Activated naive CD4-positive, alpha-beta T cell treated with anti-CD3 and anti-CD28 coated beads, Interleukin-2, amount 10 ng/mL, durations not matched to agents 7 days and 5 days (primary cell): ENCODE results near the gene CAPN13.

ENCODE experiments used
- CTCF ChIA-PET: fragments of 350-600 bp; sonication (Branson Sonifier 250); formaldehyde crosslinking; loops from one replicate; lab custom pipeline; 2021; ENCODE audit warnings: antibody characterized with exemption; lab: Charles Lee
- DNase-seq: peaks from one replicate; pipeline ENCODE4 v3.0.0-alpha.2; 2020
- H3K27ac Mint-ChIP-seq: one replicate; pipeline ENCODE4 v1.8.0; 2021; ENCODE audit warnings: mild to moderate bottlenecking, moderate library complexity, mixed read lengths
- H3K27me3 Mint-ChIP-seq: one replicate; pipeline ENCODE4 v1.8.0; 2021; ENCODE audit warnings: mild to moderate bottlenecking, mixed read lengths
- H3K36me3 Mint-ChIP-seq: one replicate; pipeline ENCODE4 v1.8.0; 2021; ENCODE audit warnings: mixed read lengths
- H3K4me1 Mint-ChIP-seq: one replicate; pipeline ENCODE4 v1.8.0; 2021; ENCODE audit warnings: mixed read lengths
- H3K4me3 Mint-ChIP-seq: one replicate; pipeline ENCODE4 v1.8.0; 2021; ENCODE audit warnings: mild to moderate bottlenecking, moderate library complexity, mixed read lengths
- H3K9me3 Mint-ChIP-seq: one replicate; pipeline ENCODE4 v1.8.0; 2021; ENCODE audit warnings: mixed read lengths

The CAPN13 gene

GRCh38 chr2:30716123-30716900, 90.9 kb downstream of the CAPN13 start:
- Mint-ChIP-seq H3K27ac (no peak overlapping the region), H3K9me3 (no peaks in the 10 kb centered on the region), H3K4me1 (peaks cover 4% of the 10 kb centered on the region), H3K4me3 (no peak overlapping the region), H3K27me3 (peaks cover 8% of the 10 kb centered on the region), H3K36me3 (no peaks in the 10 kb centered on the region)
- CTCF ChIA-PET: interaction anchor here (1.2 to 14.7 kb wide), 5 partner anchors 144 to 616 kb away, joined by 3 to 535 read pairs (median 80); no protein-coding TSS in a partner anchor
- DNase-seq: peak; percentile 11

- Mint-ChIP-seq H3K27me3 (peaks cover 5% of the 10 kb centered on the region), H3K27ac (no peak overlapping the region), H3K36me3 (no peaks in the 10 kb centered on the region), H3K9me3 (no peaks in the 10 kb centered on the region), H3K4me3 (no peak overlapping the region), H3K4me1 (peaks cover 4% of the 10 kb centered on the region)
- CTCF ChIA-PET: interaction anchor here (0.7 to 14.7 kb wide), 10 partner anchors 8 to 808 kb away, joined by 3 to 535 read pairs (median 31); no protein-coding TSS in a partner anchor
- DNase-seq: no peak
Observed at GRCh38 chr2:30714811-30715709, 92.2 kb downstream of the CAPN13 start.

DNA sequence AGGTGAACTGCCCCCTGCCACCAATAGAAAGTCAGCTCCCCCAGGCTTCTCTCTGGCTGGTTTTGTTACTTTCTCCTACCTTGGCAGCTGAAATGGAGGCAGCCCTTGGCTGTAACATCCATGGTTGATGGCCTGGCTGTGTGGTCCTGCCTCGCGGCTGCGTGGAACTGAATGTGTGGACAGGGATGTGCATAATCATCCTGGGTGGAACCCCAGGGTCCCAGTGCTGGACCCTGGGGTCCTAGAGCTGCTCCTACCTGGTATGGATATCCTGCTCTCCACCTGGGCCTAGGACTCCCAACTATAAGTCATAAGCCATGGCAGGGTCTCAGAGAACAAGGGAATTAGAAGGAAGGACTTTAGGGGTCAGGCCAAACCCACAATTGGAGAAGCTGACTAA, 93.5 kb downstream of the CAPN13 start:
- no peak for DNase-seq
- Mint-ChIP-seq H3K27ac (peak overlapping the region; percentile 13), H3K9me3 (no peaks in the 10 kb centered on the region), H3K4me3 (no peak overlapping the region), H3K36me3 (no peaks in the 10 kb centered on the region), H3K27me3 (peaks cover 5% of the 10 kb centered on the region), H3K4me1 (peaks cover 4% of the 10 kb centered on the region)
- CTCF ChIA-PET: interaction anchor here (0.6 to 14.7 kb wide), 18 partner anchors 9 to 1011 kb away, joined by 3 to 535 read pairs (median 14); no protein-coding TSS in a partner anchor

- Mint-ChIP-seq H3K4me3 (no peak overlapping the region), H3K27ac (no peak overlapping the region), H3K36me3 (no peaks in the 10 kb centered on the region), H3K4me1 (peaks cover 4% of the 10 kb centered on the region), H3K27me3 (peaks cover 5% of the 10 kb centered on the region), H3K9me3 (no peaks in the 10 kb centered on the region)
- DNase-seq: peak; percentile 93
- CTCF ChIA-PET: interaction anchor here (0.5 to 14.7 kb wide), 80 partner anchors 10 to 811 kb away, joined by 3 to 535 read pairs (median 5); partner anchors contain the start of genes EHD3 and YPEL5
Observed at GRCh38 chr2:30711646-30712085, 95.6 kb downstream of the CAPN13 start.

DNA sequence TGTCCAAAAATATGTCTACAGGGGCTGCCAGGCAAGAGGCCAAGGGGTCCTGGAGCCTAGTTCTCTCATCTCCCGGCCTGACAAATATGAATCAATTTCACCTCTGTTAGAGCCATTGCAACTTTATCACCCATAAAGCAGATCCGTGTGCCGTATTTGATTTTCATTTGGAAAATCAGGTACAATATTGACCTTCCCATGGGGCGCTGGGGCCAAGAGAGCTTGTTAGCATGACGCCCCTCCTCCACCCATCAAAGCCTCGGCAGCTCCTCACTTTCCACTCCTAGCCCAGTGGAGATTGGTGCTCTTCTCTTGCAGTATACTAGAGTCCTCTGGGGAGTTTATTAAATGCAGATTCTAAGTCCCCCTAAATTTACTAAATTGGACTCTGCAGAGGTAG, 96.8 kb downstream of the CAPN13 start:
- Mint-ChIP-seq H3K36me3 (no peaks in the 10 kb centered on the region), H3K4me3 (no peak overlapping the region), H3K9me3 (no peaks in the 10 kb centered on the region), H3K27ac (no peak overlapping the region), H3K4me1 (peaks cover 4% of the 10 kb centered on the region), H3K27me3 (no peaks in the 10 kb centered on the region)
- CTCF ChIA-PET: interaction anchor here (0.7 to 14.7 kb wide), 17 partner anchors 15 to 622 kb away, joined by 3 to 535 read pairs (median 12); partner anchors contain the start of gene YPEL5
- peak; percentile 3 for DNase-seq

DNA sequence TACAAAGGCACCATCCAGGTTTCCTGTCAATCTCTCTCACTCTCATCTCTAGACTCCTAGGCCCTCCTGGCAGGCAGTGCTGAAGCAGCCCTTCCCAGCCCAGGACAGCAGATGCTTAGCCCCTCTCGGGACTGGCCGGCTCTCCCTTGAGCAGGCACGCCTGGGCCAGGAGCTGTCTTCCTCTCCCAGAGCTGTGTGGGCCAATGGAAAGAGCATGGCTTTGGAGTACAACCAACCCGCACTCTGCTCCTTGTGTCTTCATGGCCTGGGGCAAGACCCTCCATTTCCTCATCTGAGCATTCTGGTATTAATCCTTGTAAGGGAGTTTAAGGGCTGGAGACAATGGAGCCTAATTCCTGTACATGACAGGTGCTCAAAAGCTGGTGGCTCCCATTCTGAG, 97.2 kb downstream of the CAPN13 start:
- peaks cover 3% of the 10 kb centered on the region for H3K27me3 Mint-ChIP-seq
- CTCF ChIA-PET: interaction anchor here (0.7 to 14.7 kb wide), 13 partner anchors 15 to 813 kb away, joined by 3 to 535 read pairs (median 5); no protein-coding TSS in a partner anchor
- peaks cover 4% of the 10 kb centered on the region for H3K4me1 Mint-ChIP-seq
- DNase-seq: peak; percentile 20
- no peaks in the 10 kb centered on the region for H3K36me3 Mint-ChIP-seq
- no peaks in the 10 kb centered on the region for H3K9me3 Mint-ChIP-seq
- no peak overlapping the region for H3K4me3 Mint-ChIP-seq
- H3K27ac Mint-ChIP-seq: no peak overlapping the region

DNA sequence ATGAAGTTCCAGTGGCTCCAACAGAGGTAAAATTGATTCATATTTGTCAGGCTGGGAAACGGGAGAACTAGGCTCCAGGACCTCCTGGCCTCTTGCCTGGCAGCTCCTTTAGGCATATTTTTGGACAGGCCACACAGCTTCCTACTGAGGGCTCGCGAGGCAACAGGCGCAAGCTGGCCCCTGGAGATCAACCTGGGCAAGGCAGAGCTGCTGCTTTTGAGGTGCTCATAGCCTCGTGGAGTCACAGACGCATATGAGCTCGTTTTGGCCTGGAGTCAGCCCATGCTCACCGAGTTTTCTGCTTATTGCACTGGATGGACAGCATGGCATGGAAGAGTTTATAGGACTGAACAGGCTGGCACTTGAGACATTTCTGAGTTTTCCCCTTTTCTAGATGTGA, 97.7 kb downstream of the CAPN13 start:
- H3K4me1 Mint-ChIP-seq: peaks cover 4% of the 10 kb centered on the region
- no peaks in the 10 kb centered on the region for H3K36me3 Mint-ChIP-seq
- no peaks in the 10 kb centered on the region for H3K9me3 Mint-ChIP-seq
- H3K27me3 Mint-ChIP-seq: peaks cover 3% of the 10 kb centered on the region
- no peak overlapping the region for H3K4me3 Mint-ChIP-seq
- DNase-seq: peak; percentile 8
- no peak overlapping the region for H3K27ac Mint-ChIP-seq
- CTCF ChIA-PET: interaction anchor here (0.6 to 14.7 kb wide), 13 partner anchors 10 to 814 kb away, joined by 3 to 535 read pairs (median 5); no protein-coding TSS in a partner anchor

DNA sequence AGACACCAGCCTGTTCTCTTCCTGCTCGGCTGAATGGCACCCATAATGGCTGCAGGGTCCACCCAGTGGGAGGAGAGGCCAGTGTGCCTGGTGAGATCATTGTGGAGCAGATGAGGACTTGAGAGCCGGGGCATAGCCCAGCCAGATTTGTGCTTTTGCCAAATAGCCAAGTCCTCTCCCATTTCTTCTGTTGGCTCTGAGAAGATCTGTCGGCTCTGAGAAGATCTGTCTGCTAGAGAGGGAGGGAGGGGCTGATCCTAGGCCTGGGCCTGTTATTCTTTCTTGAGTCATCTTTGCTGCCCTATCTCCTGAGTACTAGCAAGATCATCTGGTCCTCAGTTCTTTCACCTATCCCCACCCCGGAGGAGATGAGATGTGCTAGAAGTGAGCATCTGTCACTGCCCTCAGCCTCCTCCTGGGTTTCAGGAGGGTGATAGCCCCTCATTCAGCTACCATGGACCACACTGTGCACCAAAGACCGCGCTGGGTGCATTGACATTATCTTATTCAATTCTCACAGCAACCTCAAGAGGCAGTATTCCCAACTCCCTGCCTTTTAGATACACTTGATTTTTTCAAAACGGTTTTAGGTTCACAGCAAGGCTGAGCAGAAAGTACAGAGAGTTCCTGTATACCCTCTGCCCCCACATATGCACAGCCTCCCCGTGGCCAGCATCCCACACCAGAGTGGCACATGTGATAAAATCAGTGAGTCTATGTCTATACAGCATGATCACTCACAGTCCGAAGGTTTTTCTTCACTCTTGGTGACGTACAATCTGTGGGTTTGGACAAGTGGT, 98.6 kb downstream of the CAPN13 start:
- CTCF ChIA-PET: interaction anchor here (0.9 to 14.7 kb wide), 12 partner anchors 9 to 815 kb away, joined by 3 to 535 read pairs (median 6); no protein-coding TSS in a partner anchor
- Mint-ChIP-seq H3K4me3 (no peak overlapping the region), H3K9me3 (no peaks in the 10 kb centered on the region), H3K4me1 (peaks cover under 1% of the 10 kb centered on the region), H3K27me3 (peaks cover 3% of the 10 kb centered on the region), H3K27ac (no peak overlapping the region), H3K36me3 (no peaks in the 10 kb centered on the region)
- DNase-seq: peak; percentile 18

DNA sequence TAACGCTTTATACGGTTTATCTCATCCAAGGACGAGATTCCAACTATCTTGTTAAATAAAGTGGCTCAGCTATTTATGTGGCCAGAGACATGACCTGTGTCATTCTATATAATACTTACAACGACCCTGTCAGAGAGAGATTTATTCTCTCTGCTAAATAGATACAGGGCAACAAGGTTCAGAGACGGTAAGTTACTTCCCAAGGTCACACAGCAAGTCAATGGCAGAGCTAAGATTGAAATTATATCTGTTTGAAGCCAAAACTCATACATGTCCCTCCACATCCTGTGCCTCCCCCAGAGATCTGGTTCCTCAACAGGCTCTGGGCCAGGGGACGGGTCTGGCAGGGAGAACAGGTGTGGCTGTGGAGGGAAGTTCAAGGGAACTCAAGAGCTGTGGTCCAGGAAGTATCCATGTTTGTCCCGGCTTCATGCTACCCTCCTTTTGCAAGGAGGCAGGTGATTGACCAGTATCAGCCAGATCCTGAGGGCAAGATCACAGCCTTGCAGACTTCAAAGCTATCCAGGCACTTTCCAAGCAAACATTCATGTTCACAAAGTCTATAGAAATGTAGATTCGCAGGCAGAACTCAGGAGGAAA, 99.8 kb downstream of the CAPN13 start:
- Mint-ChIP-seq H3K27me3 (peaks cover 11% of the 10 kb centered on the region), H3K36me3 (no peaks in the 10 kb centered on the region), H3K4me1 (no peaks in the 10 kb centered on the region), H3K9me3 (peaks cover 9% of the 10 kb centered on the region), H3K27ac (no peak overlapping the region), H3K4me3 (no peak overlapping the region)
- CTCF ChIA-PET: interaction anchor here (0.8 to 14.7 kb wide), 12 partner anchors 11 to 559 kb away, joined by 3 to 535 read pairs (median 4); no protein-coding TSS in a partner anchor
- DNase-seq: peak; percentile 3

- Mint-ChIP-seq H3K36me3 (peaks cover 4% of the 10 kb centered on the region), H3K4me1 (no peaks in the 10 kb centered on the region), H3K27me3 (peaks cover 11% of the 10 kb centered on the region), H3K4me3 (no peak overlapping the region), H3K27ac (no peak overlapping the region), H3K9me3 (peaks cover 15% of the 10 kb centered on the region)
- CTCF ChIA-PET: interaction anchor here (0.8 to 14.7 kb wide), 16 partner anchors 8 to 558 kb away, joined by 3 to 535 read pairs (median 4); no protein-coding TSS in a partner anchor
- peak; percentile 80 for DNase-seq
Observed at GRCh38 chr2:30706534-30707303, 100.5 kb downstream of the CAPN13 start.

- Mint-ChIP-seq H3K36me3 (peaks cover 4% of the 10 kb centered on the region), H3K27me3 (peaks cover 11% of the 10 kb centered on the region), H3K4me1 (no peaks in the 10 kb centered on the region), H3K9me3 (peaks cover 20% of the 10 kb centered on the region), H3K4me3 (no peak overlapping the region), H3K27ac (no peak overlapping the region)
- CTCF ChIA-PET: interaction anchor here (0.9 to 14.7 kb wide), 12 partner anchors 9 to 540 kb away, joined by 3 to 535 read pairs (median 4); no protein-coding TSS in a partner anchor
- DNase-seq: no peak
Observed at GRCh38 chr2:30705711-30706533, 101.3 kb downstream of the CAPN13 start.
